ENCODE measurements around the gene CYP1A1. TPM values are rescaled to one million over a fixed set of nuclear protein-coding genes. Genes with fewer than 3 reads are reported as not detected.
A peak's percentile ranks its signal among the peaks of the same experiment; 100 is the strongest.
"Not testable (repeated sequence)": the region's sequence is repeated elsewhere in the genome, so short reads cannot be mapped to it uniquely, and the experiment has no call there.

The CYP1A1 gene
- total RNA-seq, 4 donors from 2014 or later: 3.0 to 6.8 (median 3.6) TPM

DNA sequence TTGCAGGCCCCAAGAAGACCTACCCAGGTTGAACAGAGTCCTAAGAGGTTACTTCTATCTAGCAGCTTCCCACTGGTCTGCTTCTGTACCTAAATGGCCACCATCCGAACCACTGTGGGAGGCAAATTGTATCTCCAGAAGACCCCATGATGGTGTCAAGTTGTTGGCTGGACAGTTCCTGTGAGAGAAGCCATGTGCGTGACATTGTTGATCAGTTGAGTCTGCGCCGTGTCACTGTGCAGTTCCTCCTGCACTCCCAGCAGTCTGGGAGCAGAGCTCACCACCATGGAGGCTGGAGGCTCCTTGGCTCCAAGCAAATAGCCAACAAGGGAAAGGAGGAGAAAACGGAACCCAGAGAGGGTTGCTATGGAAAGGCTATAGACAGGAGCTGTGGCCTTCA lies 7.5 kb upstream of the CYP1A1 start:
- 82 to 87% methylated on average over 5 of the region's 5 CpGs for WGBS, 2 donors
- no peak overlapping the region for H3K4me3 ChIP-seq (ENCODE audit: low read depth, poor library complexity, severe bottlenecking)
- TF ChIP-seq POLR2A (IDR thresholded peaks at IDR 0.05) (no peak), CTCF (IDR thresholded peaks at IDR 0.05) (no peak)
- intact Hi-C loops (cut with DNase I; ENCODE audit: low total_unique reads): no loop called here
- DNase-seq (ENCODE audit: low spot score in 2 of 2): peak in 1 of 2 donors; percentile 56

DNA sequence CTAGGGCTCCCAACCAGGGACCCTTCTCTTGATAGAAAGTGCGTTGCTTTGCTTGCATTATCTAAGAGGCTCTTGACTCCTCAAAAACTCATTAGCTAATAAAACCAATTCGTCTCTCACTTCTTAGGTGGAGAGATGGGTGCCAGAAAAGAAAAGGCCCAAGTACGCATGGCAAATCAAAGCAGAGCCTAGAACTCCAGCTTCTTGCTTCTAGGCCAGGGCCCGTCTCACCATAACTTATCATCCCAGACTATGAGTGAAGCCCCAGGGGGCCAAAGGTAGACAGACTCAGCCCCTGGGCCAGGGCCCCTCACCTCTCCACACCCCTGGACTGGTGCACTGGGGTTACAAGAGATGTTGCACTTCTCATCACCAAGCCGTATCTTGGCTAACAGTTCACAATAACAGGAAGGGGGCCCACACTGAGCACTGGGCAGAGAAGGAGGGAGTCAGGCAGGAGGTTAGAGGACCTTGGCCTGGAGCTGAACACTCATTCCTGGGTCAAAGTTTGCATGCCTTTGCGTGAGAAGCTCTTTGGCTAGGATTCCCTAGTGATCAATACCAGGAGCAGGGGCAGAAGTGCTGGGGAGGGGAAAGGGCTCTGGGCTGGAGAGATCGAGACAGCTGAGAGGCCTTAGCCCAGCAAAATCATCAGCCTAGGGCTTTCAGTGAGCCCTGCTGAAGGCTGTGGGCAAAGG lies 5.4 kb upstream of the CYP1A1 start:
- DNase-seq (ENCODE audit: low spot score in 2 of 2): peak in 1 of 2 donors; percentile 34
- H3K4me3 ChIP-seq (ENCODE audit: low read depth, poor library complexity, severe bottlenecking): no peak overlapping the region
- intact Hi-C loops (cut with DNase I; ENCODE audit: low total_unique reads): no loop called here
- no peak for TF ChIP-seq CTCF (IDR thresholded peaks at IDR 0.05)
- no peak for TF ChIP-seq POLR2A (IDR thresholded peaks at IDR 0.05)
- 75 to 87% methylated on average over 7 of the region's 7 CpGs for WGBS, 2 donors

GRCh38 chr15:74729372-74729771 lies 4.0 kb upstream of the CYP1A1 start:
- peak in 1 of 2 donors; percentile 7 for DNase-seq (ENCODE audit: low spot score in 2 of 2)
- H3K4me3 ChIP-seq (ENCODE audit: low read depth, poor library complexity, severe bottlenecking); intact Hi-C loops (cut with DNase I; ENCODE audit: low total_unique reads): not testable (repeated sequence)
- 72 to 80% methylated on average over 6 of the region's 6 CpGs for WGBS, 2 donors

DNA sequence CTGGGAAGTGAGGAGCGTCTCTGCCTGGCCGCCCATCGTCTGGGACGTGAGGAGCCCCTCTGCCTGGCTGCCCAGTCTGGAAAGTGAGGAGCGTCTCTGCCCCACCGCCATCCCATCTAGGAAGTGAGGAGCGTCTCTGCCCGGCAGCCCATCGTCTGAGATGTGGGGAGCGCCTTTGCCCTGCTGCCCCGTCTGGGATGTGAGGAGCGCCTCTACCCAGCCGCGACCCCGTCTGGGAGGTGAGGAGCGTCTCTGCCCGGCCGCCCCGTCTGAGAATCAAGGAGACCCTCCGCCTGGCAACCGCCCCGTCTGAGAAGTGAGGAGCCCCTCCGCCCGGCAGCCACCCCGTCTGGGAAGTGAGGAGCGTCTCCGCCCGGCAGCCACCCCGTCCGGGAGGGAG lies 3.4 kb upstream of the CYP1A1 start:
- intact Hi-C loops (cut with DNase I; ENCODE audit: low total_unique reads); DNase-seq (ENCODE audit: low spot score in 2 of 2); H3K4me3 ChIP-seq (ENCODE audit: low read depth, poor library complexity, severe bottlenecking): not testable (repeated sequence)
- 80 to 89% methylated on average over 10 to 16 of the region's 30 CpGs for WGBS, 2 donors

DNA sequence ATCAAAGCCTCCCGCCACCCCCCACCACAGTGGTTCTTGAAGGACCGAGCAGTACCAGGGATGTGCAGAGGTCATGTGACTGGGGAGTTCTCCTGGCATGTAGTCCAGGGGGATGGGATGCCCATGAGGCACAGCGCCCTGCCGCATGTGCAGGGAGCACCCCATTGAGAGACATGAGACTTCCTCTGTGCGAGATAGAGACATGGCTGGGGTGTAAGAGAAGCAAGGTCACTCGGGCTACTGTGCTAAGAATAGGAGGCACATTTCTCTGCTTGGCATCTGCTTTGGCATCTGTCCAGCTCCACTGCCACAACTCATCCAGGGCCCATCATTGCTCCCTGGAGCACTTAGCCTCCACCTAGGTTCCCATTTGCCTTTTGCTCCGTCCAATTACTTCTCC lies 2.4 kb upstream of the CYP1A1 start:
- no peak overlapping the region for H3K4me3 ChIP-seq (ENCODE audit: low read depth, poor library complexity, severe bottlenecking)
- no peak for TF ChIP-seq POLR2A (IDR thresholded peaks at IDR 0.05)
- TF ChIP-seq CTCF (IDR thresholded peaks at IDR 0.05): no peak
- intact Hi-C loops (cut with DNase I; ENCODE audit: low total_unique reads): no loop called here
- 65 to 68% methylated on average over 7 of the region's 7 CpGs for WGBS, 2 donors
- no peak for DNase-seq (ENCODE audit: low spot score in 2 of 2)

GRCh38 chr15:74726774-74727164 lies 1.4 kb upstream of the CYP1A1 start:
- intact Hi-C loops (cut with DNase I; ENCODE audit: low total_unique reads): no loop called here
- no peak for DNase-seq (ENCODE audit: low spot score in 2 of 2)
- TF ChIP-seq CTCF (IDR thresholded peaks at IDR 0.05): no peak
- TF ChIP-seq POLR2A (IDR thresholded peaks at IDR 0.05): no peak
- WGBS, 2 donors: 29 to 34% methylated on average over 24 of the region's 24 CpGs
- no peak overlapping the region for H3K4me3 ChIP-seq (ENCODE audit: low read depth, poor library complexity, severe bottlenecking)

Data from lower leg skin (tissue), 4 donors.